ENCODE measurements around the gene ADIPOQ.
"Not testable (repeated sequence)": the region's sequence is repeated elsewhere in the genome, so short reads cannot be mapped to it uniquely, and the experiment has no call there.

Gene ADIPOQ

DNA sequence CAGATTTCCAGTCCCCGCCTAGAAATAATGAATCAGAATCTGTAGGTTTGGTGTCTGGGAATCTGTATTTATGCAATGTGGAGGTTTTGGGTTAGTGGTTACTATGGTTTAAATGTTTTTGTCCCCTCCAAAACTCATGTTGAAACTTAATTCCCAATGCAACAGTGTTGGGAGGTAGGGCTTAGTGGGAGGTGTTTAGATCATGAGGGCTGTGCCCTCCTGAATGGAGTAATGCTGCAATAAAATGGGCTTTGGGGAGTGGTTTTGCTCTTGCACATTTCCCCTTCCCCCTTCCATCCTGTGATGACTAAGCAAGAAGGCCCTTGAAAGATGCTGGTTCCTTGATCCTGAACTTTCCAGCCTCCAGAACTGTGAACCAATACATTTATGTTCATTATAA is 27.1 kb upstream of the ADIPOQ start:
- H3K27ac ChIP-seq, result peak overlapping the region; percentile 2
- no peak overlapping the region for H3K4me3 ChIP-seq (ENCODE audit: low read depth in 1 of 2, low read length in 1 of 2)
- no peaks in the 10 kb centered on the region for H3K36me3 ChIP-seq
- TF ChIP-seq, protein P1, sequence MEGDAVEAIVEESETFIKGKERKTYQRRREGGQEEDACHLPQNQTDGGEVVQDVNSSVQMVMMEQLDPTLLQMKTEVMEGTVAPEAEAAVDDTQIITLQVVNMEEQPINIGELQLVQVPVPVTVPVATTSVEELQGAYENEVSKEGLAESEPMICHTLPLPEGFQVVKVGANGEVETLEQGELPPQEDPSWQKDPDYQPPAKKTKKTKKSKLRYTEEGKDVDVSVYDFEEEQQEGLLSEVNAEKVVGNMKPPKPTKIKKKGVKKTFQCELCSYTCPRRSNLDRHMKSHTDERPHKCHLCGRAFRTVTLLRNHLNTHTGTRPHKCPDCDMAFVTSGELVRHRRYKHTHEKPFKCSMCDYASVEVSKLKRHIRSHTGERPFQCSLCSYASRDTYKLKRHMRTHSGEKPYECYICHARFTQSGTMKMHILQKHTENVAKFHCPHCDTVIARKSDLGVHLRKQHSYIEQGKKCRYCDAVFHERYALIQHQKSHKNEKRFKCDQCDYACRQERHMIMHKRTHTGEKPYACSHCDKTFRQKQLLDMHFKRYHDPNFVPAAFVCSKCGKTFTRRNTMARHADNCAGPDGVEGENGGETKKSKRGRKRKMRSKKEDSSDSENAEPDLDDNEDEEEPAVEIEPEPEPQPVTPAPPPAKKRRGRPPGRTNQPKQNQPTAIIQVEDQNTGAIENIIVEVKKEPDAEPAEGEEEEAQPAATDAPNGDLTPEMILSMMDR (IDR thresholded peaks at IDR 0.05), result no peak
- H3K27me3 ChIP-seq, result no peaks in the 10 kb centered on the region
- no peaks in the 10 kb centered on the region for H3K9me3 ChIP-seq
- H3K4me1 ChIP-seq (ENCODE audit: control insufficient read depth in 1 of 2, insufficient read depth in 1 of 2, low read depth in 1 of 2, low read length in 1 of 2), result peaks cover 9 to 11% of the 10 kb centered on the region in 2 experiments

DNA sequence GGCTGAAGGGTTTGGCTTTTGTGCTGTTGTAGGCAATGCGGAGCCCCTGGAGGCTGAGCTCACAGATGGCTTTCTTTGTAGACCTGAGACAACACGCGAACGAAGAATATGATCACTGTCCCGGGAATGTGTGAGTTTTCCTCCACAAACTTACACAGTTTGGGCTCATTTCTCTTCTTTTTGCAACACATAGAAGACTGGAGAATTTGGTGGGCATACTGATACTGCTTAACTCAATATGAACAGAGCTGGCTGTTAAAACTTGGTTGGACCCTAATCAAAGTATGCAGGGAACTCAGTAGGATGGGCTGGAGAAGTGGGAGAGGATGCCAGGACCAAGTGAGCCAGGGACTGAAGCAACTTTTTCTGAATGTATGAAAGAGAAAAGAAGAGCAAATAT is 24.0 kb upstream of the ADIPOQ start:
- no peaks in the 10 kb centered on the region for H3K9me3 ChIP-seq
- TF ChIP-seq, protein P1 (IDR thresholded peaks at IDR 0.05), result no peak
- H3K27me3 ChIP-seq, result peaks cover 19% of the 10 kb centered on the region

DNA sequence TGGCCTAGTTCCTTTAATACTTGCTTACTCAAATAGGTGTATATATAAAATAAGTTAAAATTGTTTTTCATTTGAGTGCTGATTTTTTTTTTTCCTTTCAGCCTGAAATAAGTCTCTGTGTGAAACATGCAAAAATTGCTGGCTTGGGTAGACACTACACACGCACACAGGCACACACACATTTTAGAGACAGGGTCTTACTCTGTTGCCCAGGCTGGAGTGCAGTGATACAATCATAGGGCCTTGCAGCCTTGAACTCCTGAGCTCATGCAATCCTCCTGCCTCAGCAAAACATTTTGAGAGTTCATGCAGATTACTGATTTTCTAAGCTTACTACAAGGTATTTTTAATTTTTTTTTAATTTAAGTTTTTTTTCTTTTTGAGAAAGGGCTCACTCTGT is 23.6 kb upstream of the ADIPOQ start:
- Histone ChIP-seq H3K9me3 (no peaks in the 10 kb centered on the region), H3K4me3 (ENCODE audit: low read depth in 1 of 2, low read length in 1 of 2) (no peak overlapping the region)
- TF ChIP-seq, protein P1 (IDR thresholded peaks at IDR 0.05), result no peak

More for the DNA sequence above, 24.0 kb upstream of the ADIPOQ start:
- H3K4me1 ChIP-seq (ENCODE audit: control insufficient read depth in 1 of 2, insufficient read depth in 1 of 2, low read depth in 1 of 2, low read length in 1 of 2), result peaks cover 9 to 11% of the 10 kb centered on the region in 2 experiments
- H3K27ac ChIP-seq, result no peak overlapping the region
- no peaks in the 10 kb centered on the region for H3K36me3 ChIP-seq
- H3K4me3 ChIP-seq (ENCODE audit: low read depth in 1 of 2, low read length in 1 of 2), result no peak overlapping the region

GRCh38 chr3:186821429-186822387 is 20.8 kb upstream of the ADIPOQ start:
- no peak overlapping the region for H3K4me3 ChIP-seq (ENCODE audit: low read depth in 1 of 2, low read length in 1 of 2)
- peaks cover 50% of the 10 kb centered on the region for H3K27me3 ChIP-seq
- TF ChIP-seq, protein P1 (IDR thresholded peaks at IDR 0.05), result peak; percentile 41
- no peaks in the 10 kb centered on the region for H3K36me3 ChIP-seq
- H3K27ac ChIP-seq, result no peak overlapping the region
- peaks cover 7 to 14% of the 10 kb centered on the region in 2 experiments for H3K4me1 ChIP-seq (ENCODE audit: control insufficient read depth in 1 of 2, insufficient read depth in 1 of 2, low read depth in 1 of 2, low read length in 1 of 2)
- no peaks in the 10 kb centered on the region for H3K9me3 ChIP-seq

More for the DNA sequence above, 23.6 kb upstream of the ADIPOQ start:
- no peak overlapping the region for H3K27ac ChIP-seq
- peaks cover 9 to 11% of the 10 kb centered on the region in 2 experiments for H3K4me1 ChIP-seq (ENCODE audit: control insufficient read depth in 1 of 2, insufficient read depth in 1 of 2, low read depth in 1 of 2, low read length in 1 of 2)
- H3K27me3 ChIP-seq, result peaks cover 22% of the 10 kb centered on the region
- no peaks in the 10 kb centered on the region for H3K36me3 ChIP-seq

DNA sequence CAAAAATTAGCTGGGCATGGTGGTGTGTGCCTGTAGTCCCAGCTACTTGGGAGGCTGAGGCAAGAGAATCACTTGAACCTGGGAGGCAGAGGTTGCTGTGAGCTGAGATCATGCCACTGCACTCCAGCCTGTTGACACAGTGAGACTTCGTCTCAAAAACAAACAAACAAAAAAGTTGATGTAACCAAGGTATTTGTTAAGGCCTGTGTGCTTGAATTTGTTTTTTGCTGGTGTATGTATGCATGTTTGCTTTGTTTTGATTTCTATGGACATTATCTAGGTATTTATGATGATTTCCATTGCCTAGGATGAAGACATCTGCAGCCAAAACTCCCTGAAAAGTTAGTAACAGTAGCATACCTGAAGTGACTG is 20.1 kb upstream of the ADIPOQ start:
- H3K4me1 ChIP-seq (ENCODE audit: control insufficient read depth in 1 of 2, insufficient read depth in 1 of 2, low read depth in 1 of 2, low read length in 1 of 2), result peaks cover 10 to 16% of the 10 kb centered on the region in 2 experiments
- not testable (repeated sequence) for H3K27ac ChIP-seq; H3K4me3 ChIP-seq (ENCODE audit: low read depth in 1 of 2, low read length in 1 of 2); H3K9me3 ChIP-seq; H3K36me3 ChIP-seq
- H3K27me3 ChIP-seq, result peaks cover 57% of the 10 kb centered on the region

GRCh38 chr3:186823386-186823785 is 19.1 kb upstream of the ADIPOQ start:
- H3K36me3 ChIP-seq, result no peaks in the 10 kb centered on the region
- H3K27ac ChIP-seq, result no peak overlapping the region
- H3K9me3 ChIP-seq, result no peaks in the 10 kb centered on the region
- peaks cover 15 to 20% of the 10 kb centered on the region in 2 experiments for H3K4me1 ChIP-seq (ENCODE audit: control insufficient read depth in 1 of 2, insufficient read depth in 1 of 2, low read depth in 1 of 2, low read length in 1 of 2)
- no peak overlapping the region for H3K4me3 ChIP-seq (ENCODE audit: low read depth in 1 of 2, low read length in 1 of 2)
- peaks cover 67% of the 10 kb centered on the region for H3K27me3 ChIP-seq
- TF ChIP-seq, protein P1 (IDR thresholded peaks at IDR 0.05), result no peak
